Trophoblast cell (in vitro differentiated cells and primary cell): Measurements from ENCODE around the gene TNFSF4.

ENCODE experiments used
- DNase-seq, 2 donors: peaks; one replicate each; pipeline ENCODE4 v3.0.0-alpha.2; 2016
- H2AFZ ChIP-seq: 2 replicates; pipeline ENCODE4 v1.6.1; 2013; ENCODE audit warnings: low read length, moderate library complexity, mild to moderate bottlenecking; ENCODE audit not compliant: insufficient read depth, poor library complexity
- H2AK5ac ChIP-seq: 2 replicates; pipeline ENCODE4 v1.6.1; 2013; ENCODE audit warnings: mild to moderate bottlenecking, low read length
- H2BK120ac ChIP-seq: 2 replicates; pipeline ENCODE4 v1.6.1; 2013; ENCODE audit warnings: low read length, mild to moderate bottlenecking, moderate library complexity; ENCODE audit not compliant: insufficient read depth, poor library complexity
- H2BK12ac ChIP-seq: 2 replicates; pipeline ENCODE4 v1.6.1; 2013; ENCODE audit warnings: mild to moderate bottlenecking, low read length, moderate library complexity
- H2BK5ac ChIP-seq: 2 replicates; pipeline ENCODE4 v1.6.1; 2013; ENCODE audit warnings: low read length, low read depth, moderate library complexity, mild to moderate bottlenecking; ENCODE audit not compliant: poor library complexity
- H3K14ac ChIP-seq: 2 replicates; pipeline ENCODE4 v1.6.1; 2013; ENCODE audit warnings: mild to moderate bottlenecking, low read length
- H3K18ac ChIP-seq: 2 replicates; pipeline ENCODE4 v1.6.1; 2013; ENCODE audit warnings: mild to moderate bottlenecking, low read length
- H3K23ac ChIP-seq: 2 replicates; pipeline ENCODE4 v1.6.1; 2013; ENCODE audit warnings: low read length
- H3K27ac ChIP-seq: 2 replicates; pipeline ENCODE4 v1.5.1; 2013; ENCODE audit warnings: low read depth, mild to moderate bottlenecking, inconsistent platforms, low read length, moderate library complexity
- H3K27me3 ChIP-seq: 2 replicates; pipeline ENCODE4 v1.6.1; 2013; ENCODE audit warnings: inconsistent platforms, mild to moderate bottlenecking, low read length, moderate library complexity; ENCODE audit not compliant: insufficient read depth
- H3K36me3 ChIP-seq, 2 experiments: 1 replicate in 1 of 2; 2 replicates in 1 of 2; pipeline ENCODE4 v1.6.1; 2013; ENCODE audit warnings: low read length in 2 of 2, mild to moderate bottlenecking in 2 of 2, moderate library complexity in 1 of 2; ENCODE audit not compliant: insufficient read depth in 2 of 2, control insufficient read depth in 1 of 2
- H3K4ac ChIP-seq: 2 replicates; pipeline ENCODE4 v1.6.1; 2013; ENCODE audit warnings: low read depth, mild to moderate bottlenecking, low read length, moderate library complexity
- H3K4me1 ChIP-seq, 2 experiments: 1 replicate in 1 of 2; 2 replicates in 1 of 2; pipeline ENCODE4 v1.6.1; 2013; ENCODE audit warnings: low read length in 2 of 2, mild to moderate bottlenecking in 2 of 2, moderate library complexity in 1 of 2; ENCODE audit not compliant: insufficient read depth in 2 of 2, control insufficient read depth in 1 of 2
- H3K4me2 ChIP-seq: 2 replicates; pipeline ENCODE4 v1.6.1; 2013; ENCODE audit warnings: inconsistent platforms, mild to moderate bottlenecking, low read length, moderate library complexity
- H3K4me3 ChIP-seq: 2 replicates; pipeline ENCODE4 v1.5.1; 2013; ENCODE audit warnings: mild to moderate bottlenecking, low read depth, low read length, inconsistent platforms
- H3K79me1 ChIP-seq: one replicate; pipeline ENCODE4 v1.6.1; 2013; ENCODE audit warnings: low read length
- H3K79me2 ChIP-seq: 2 replicates; pipeline ENCODE4 v1.6.1; 2013; ENCODE audit warnings: low read length, mild to moderate bottlenecking; ENCODE audit not compliant: control insufficient read depth, insufficient read depth, poor library complexity
- H3K9ac ChIP-seq: 2 replicates; pipeline ENCODE4 v1.6.1; 2013; ENCODE audit warnings: mild to moderate bottlenecking, low read length
- H3K9me3 ChIP-seq: 2 replicates; pipeline ENCODE4 v1.6.1; 2013; ENCODE audit warnings: low read depth, mild to moderate bottlenecking, control low read depth, inconsistent platforms, low read length; ENCODE audit not compliant: insufficient read depth
- H4K12ac ChIP-seq: 2 replicates; pipeline ENCODE4 v1.6.1; 2013; ENCODE audit warnings: low read depth, mild to moderate bottlenecking, low read length, moderate library complexity
- H4K8ac ChIP-seq: 2 replicates; pipeline ENCODE4 v1.6.1; 2013; ENCODE audit warnings: low read depth, mild to moderate bottlenecking, low read length, moderate library complexity
- H4K91ac ChIP-seq: one replicate; pipeline ENCODE4 v1.6.1; 2013; ENCODE audit warnings: low read depth, mild to moderate bottlenecking, low read length, moderate library complexity
- WGBS: extraction: QIAGEN DNeasy Blood & Tissue Kit; methylation state at CpG from one replicate; pipeline ENCODE4 v1.1.7; 2013; ENCODE audit warnings: missing lambda C conversion rate; ENCODE audit not compliant: insufficient read length, insufficient coverage; ENCODE audit errors: extremely low coverage; 5-methylcytosine and 5-hydroxymethylcytosine counted together

TNFSF4 gene

GRCh38 chr1:173248247-173248940 lies 41.3 kb upstream of the TNFSF4 start:
- no peaks in the 10 kb centered on the region for H3K4me1 ChIP-seq
- no peak for DNase-seq
- H3K27me3 ChIP-seq: no peaks in the 10 kb centered on the region
- no peak overlapping the region for H3K18ac ChIP-seq
- no peak overlapping the region for H4K91ac ChIP-seq
- no peak overlapping the region for H3K9ac ChIP-seq
- no peak overlapping the region for H3K4me3 ChIP-seq
- H3K4me2 ChIP-seq: no peak overlapping the region
- no peak overlapping the region for H2AK5ac ChIP-seq
- H3K23ac ChIP-seq: no peak overlapping the region
- H4K8ac ChIP-seq: no peak overlapping the region
- no peak overlapping the region for H2BK12ac ChIP-seq
- no peak overlapping the region for H3K27ac ChIP-seq
- H3K4ac ChIP-seq: no peak overlapping the region
- no peak overlapping the region for H3K14ac ChIP-seq
- no peak overlapping the region for H2BK5ac ChIP-seq
- WGBS: no CpG with 5 or more reads among the region's 6 CpGs
- no peaks in the 10 kb centered on the region for H3K36me3 ChIP-seq
- no peak overlapping the region for H4K12ac ChIP-seq
- H3K9me3 ChIP-seq: no peaks in the 10 kb centered on the region
- no peak overlapping the region for H2BK120ac ChIP-seq
- no peak overlapping the region for H2AFZ ChIP-seq
- H3K79me2 ChIP-seq: no peaks in the 10 kb centered on the region
- H3K79me1 ChIP-seq: no peaks in the 10 kb centered on the region

- Histone ChIP-seq H3K36me3 (no peaks in the 10 kb centered on the region), H3K27me3 (no peaks in the 10 kb centered on the region), H3K4me2 (no peak overlapping the region), H3K9me3 (no peaks in the 10 kb centered on the region), H3K79me1 (no peaks in the 10 kb centered on the region), H3K27ac (no peak overlapping the region), H4K91ac (no peak overlapping the region), H3K4me1 (no peaks in the 10 kb centered on the region), H3K4me3 (no peak overlapping the region), H3K9ac (no peak overlapping the region), H2BK5ac (no peak overlapping the region), H3K4ac (no peak overlapping the region), H3K18ac (no peak overlapping the region), H2BK12ac (no peak overlapping the region), H2AK5ac (no peak overlapping the region), H4K8ac (no peak overlapping the region), H2BK120ac (no peak overlapping the region), H3K23ac (no peak overlapping the region), H3K79me2 (no peaks in the 10 kb centered on the region), H4K12ac (no peak overlapping the region), H3K14ac (no peak overlapping the region), H2AFZ (no peak overlapping the region)
- no peak for DNase-seq
Observed at GRCh38 chr1:173245892-173246291, 38.8 kb upstream of the TNFSF4 start.

- Histone ChIP-seq H3K9me3 (no peaks in the 10 kb centered on the region), H2AK5ac (no peak overlapping the region)
- DNase-seq: no peak
Observed at GRCh38 chr1:173243300-173243699, 36.2 kb upstream of the TNFSF4 start.

GRCh38 chr1:173241528-173242347 lies 34.6 kb upstream of the TNFSF4 start:
- H3K27ac ChIP-seq: no peak overlapping the region
- H2BK5ac ChIP-seq: no peak overlapping the region
- H3K4me3 ChIP-seq: no peak overlapping the region

More at GRCh38 chr1:173243300-173243699, 36.2 kb upstream of the TNFSF4 start:
- no peak overlapping the region for H3K14ac ChIP-seq
- H3K4me3 ChIP-seq: no peak overlapping the region
- no peaks in the 10 kb centered on the region for H3K79me2 ChIP-seq
- no peak overlapping the region for H2AFZ ChIP-seq
- no peak overlapping the region for H4K12ac ChIP-seq
- no peak overlapping the region for H3K4ac ChIP-seq
- H2BK120ac ChIP-seq: no peak overlapping the region
- H2BK12ac ChIP-seq: no peak overlapping the region
- no peaks in the 10 kb centered on the region for H3K4me1 ChIP-seq
- H3K23ac ChIP-seq: no peak overlapping the region
- H4K8ac ChIP-seq: no peak overlapping the region
- H3K79me1 ChIP-seq: no peaks in the 10 kb centered on the region
- no peak overlapping the region for H3K18ac ChIP-seq
- H3K27ac ChIP-seq: no peak overlapping the region
- H3K36me3 ChIP-seq: no peaks in the 10 kb centered on the region
- no peak overlapping the region for H3K9ac ChIP-seq
- no CpG with 5 or more reads among the region's 1 CpG for WGBS
- H4K91ac ChIP-seq: no peak overlapping the region
- no peak overlapping the region for H2BK5ac ChIP-seq
- no peak overlapping the region for H3K4me2 ChIP-seq
- H3K27me3 ChIP-seq: no peaks in the 10 kb centered on the region

More at GRCh38 chr1:173241528-173242347, 34.6 kb upstream of the TNFSF4 start:
- Histone ChIP-seq H4K8ac (no peak overlapping the region), H3K14ac (no peak overlapping the region), H3K79me2 (no peaks in the 10 kb centered on the region), H2AFZ (no peak overlapping the region), H2AK5ac (no peak overlapping the region), H3K4me2 (no peak overlapping the region), H3K27me3 (no peaks in the 10 kb centered on the region), H2BK12ac (no peak overlapping the region), H3K79me1 (no peaks in the 10 kb centered on the region), H3K4me1 (no peaks in the 10 kb centered on the region), H2BK120ac (no peak overlapping the region), H3K23ac (no peak overlapping the region), H3K4ac (no peak overlapping the region), H3K9ac (no peak overlapping the region), H3K9me3 (no peaks in the 10 kb centered on the region), H3K36me3 (no peaks in the 10 kb centered on the region), H4K91ac (no peak overlapping the region), H3K18ac (no peak overlapping the region), H4K12ac (no peak overlapping the region)
- DNase-seq: peak in 1 of 2 donors; percentile 31
- no CpG with 5 or more reads among the region's 6 CpGs for WGBS
